Cardiac atrium fibroblast (primary cell): ENCODE measurements around the gene HIVEP3. TPM values are rescaled to one million over a fixed set of nuclear protein-coding genes. Genes with fewer than 3 reads are reported as not detected.

Experiments used
- total RNA-seq: library from RNA; depleted of rRNA; stranded (reverse); fragments of >200 nt; gene quantifications from 2 replicates; pipeline ENCODE4 v1.2.3, GENCODE V29; 2015

Gene HIVEP3
- total RNA-seq: 2.2 and 3.4 TPM in 2 replicates

GRCh38 chr1:41918450-41919043, at the start of gene HIVEP3:
TSS of gene HIVEP3 (minus strand) at chr1:41918922.

DNA sequence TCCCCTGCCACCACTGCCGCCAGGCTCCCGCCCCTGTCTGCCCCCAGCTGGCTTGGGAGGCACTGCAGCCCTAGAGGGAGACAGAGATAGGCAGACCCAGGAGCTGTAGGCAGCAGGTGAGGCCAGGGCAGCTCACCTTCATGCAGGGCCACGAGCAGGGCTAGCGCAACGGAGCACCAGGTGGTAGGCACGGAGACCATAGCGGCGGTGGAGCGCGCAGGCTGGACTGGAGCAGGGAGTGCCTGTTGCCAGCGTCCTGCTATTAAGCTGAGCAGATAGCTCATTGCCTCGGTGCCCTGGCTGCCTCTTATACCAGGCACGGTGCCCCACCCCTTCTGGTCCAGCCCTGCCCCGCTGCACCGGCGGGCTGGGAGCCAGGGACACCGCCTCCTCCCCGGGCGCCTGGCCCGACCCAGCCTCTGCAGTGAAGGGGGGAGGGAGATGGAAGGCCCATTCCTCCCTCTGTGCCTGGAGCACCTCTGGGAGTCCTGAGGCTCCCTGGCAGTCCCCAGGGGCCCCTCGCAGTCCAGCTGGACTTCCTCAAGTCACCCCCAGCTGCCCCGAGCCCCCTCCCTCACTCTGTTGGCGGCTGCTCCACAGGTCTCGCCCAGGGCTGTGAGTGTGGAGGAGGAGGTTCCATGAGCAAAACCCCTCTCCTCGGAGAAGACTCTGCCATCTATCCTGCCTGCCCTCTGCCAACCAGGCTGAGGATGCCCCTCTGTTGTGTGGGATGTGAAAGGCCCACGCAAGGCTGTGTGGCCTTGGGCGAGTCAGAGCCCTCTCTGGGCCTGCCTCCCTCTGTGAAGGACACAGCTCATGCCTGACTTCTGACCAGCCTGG, 434.1 kb downstream of the HIVEP3 start, which contains the start of gene EDN2:
TSS of gene EDN2 (minus strand) at position 282 of the 840 bp plus-strand sequence. CDS start at position 200, 82 bp downstream.

Other genes starting within 250 kb of the HIVEP3 start
- gene GUCA2B, start 234.5 kb upstream of the HIVEP3 start, total RNA-seq: not detected in 2 replicates
- gene GUCA2A, start 245.8 kb upstream of the HIVEP3 start, total RNA-seq: not detected in 2 replicates